Measurements from ENCODE around the gene SDR9C7.
"Not testable (repeated sequence)": the region's sequence is repeated elsewhere in the genome, so short reads cannot be mapped to it uniquely, and the experiment has no call there.

SDR9C7 gene

DNA sequence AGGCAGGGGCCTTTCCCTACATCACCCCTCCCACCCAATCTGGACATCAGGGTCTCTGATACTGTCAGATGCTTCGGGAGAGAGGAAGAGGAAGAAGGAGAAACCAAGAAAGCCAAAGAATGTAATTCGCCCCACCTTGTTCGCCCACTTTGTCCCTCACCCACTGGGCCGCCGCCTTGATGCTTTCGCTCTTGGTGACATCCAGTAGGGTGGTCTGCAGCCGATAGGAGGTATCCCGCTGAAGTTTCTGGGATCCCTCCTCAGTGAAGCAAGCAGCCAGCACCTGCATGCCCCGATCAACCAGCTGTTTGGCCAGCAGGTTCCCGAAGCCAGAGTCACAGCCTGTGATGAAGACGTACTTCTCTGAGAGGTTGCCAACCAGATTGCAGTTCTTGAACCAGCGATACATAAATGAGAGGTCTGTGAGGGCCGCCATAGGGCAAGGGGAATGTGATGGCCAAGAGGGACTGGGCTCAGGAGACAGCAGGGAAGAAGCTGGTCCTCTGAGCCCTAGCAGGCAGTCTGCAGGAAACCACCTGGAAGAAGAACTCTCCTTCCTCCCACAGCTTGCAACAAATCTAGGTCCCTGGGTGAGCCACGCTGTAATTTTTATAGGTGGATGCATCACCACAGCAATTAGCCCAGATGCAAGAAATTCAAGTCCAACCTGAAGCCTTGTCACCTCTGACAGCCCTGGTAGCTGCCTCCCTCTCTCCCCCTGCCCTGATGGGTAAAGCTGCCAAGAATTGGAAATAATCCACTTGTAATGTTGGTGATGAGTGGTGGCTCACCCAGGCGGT is at the start of gene SDR9C7:
SDR9C7 (minus strand) TSS at position 583 of the 800 bp plus-strand sequence; CDS start at position 436, 147 bp downstream.
- no peaks in the 10 kb centered on the region for H3K27me3 Mint-ChIP-seq (ENCODE audit: low read depth)
- H3K4me3 Mint-ChIP-seq = no peak within 1 kb of the TSS
- H3K36me3 Mint-ChIP-seq (ENCODE audit: low read depth) = no peaks in the 10 kb centered on the region
- no peak within 1 kb of the TSS for H3K27ac Mint-ChIP-seq
- no peaks in the 10 kb centered on the region for H3K9me3 Mint-ChIP-seq
- peaks cover 3% of the 10 kb centered on the region for H3K4me1 Mint-ChIP-seq (ENCODE audit: low read depth)

DNA sequence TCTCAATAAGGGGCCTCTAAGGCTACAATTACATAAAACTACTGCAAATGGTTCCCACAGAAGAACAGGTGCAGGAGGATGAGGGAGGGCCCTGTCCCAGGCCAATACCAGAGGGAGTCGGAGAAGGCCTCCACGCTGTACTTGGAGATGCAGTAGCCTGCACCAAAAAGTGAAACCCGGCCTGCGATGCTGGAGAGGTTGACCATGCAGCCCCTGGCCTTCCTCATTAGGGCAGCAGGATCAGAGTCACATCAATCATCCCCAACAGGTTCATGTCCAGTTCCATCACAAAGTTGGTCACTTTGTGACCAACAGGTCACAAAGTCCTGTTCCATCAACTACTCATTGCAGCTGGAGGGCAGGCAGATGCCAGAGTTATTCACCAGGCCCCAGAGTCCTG is 49.2 kb upstream of the SDR9C7 start:
- Mint-ChIP-seq H3K27me3 (ENCODE audit: low read depth) (peaks cover 5% of the 10 kb centered on the region), H3K9me3 (no peaks in the 10 kb centered on the region), H3K27ac (no peak overlapping the region)

DNA sequence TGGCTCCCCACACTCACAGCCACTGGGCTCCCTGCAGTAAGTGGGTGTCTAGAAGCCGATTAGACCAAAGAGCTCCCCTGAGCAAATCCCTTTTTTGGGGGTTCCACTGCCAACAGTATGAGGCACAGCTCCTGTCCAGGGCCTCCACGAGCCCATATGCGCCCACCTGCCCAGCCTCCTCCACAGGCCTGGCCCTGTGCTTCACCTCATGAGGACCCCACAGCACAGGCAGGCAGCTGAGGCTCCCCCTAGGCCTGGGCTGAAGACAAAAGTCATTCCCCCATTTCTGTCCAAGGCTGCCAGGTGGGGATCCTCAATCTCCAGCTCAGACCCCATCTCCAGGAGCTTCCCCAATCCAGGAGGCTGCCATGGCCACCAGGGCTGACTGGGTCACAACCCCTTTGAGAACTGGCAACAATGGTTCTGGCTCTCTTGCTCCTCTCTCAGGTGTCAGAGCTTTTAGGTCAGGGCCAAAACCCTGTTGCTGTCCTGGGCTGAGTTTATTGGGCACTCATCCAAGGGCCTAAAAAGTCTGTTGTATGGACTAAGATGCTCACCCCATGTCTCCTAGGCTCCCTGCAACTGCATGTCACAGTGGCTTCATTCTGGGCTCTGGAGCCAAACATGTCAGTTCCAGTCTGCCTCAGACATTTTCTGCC is 48.5 kb upstream of the SDR9C7 start:
- H3K9me3 Mint-ChIP-seq = not testable (repeated sequence)

More for the DNA sequence above, 49.2 kb upstream of the SDR9C7 start:
- Mint-ChIP-seq H3K36me3 (ENCODE audit: low read depth) (no peaks in the 10 kb centered on the region), H3K4me3 (no peak overlapping the region), H3K4me1 (ENCODE audit: low read depth) (peaks cover 6% of the 10 kb centered on the region)

DNA sequence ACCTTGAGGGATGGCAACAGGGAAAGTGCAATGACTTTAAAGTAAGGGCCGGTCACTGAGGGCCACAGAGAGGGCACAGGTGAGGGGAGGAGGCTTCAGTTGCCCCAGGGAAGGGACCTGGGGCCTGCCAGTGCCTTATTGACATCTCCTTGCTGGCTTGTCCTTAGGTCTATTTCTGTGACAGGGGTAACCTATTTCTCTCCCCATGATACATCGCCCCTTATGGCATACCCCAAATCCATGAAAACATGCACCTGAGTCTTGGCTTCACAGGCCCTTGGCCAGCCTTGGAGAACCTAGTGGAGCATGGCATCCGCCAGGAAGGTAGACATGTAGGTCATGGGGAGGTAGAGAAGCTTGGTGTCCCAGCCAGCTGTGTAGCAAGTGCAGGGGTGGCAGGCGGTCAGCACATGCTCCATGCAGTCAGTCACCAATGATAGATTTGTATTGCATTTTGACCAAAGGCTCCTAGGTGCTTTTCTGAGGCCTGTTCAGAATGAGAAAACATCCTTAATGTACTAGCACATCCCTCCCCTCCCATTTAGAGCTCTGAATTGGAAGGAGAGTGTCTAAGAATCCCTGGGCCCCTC is 46.8 kb upstream of the SDR9C7 start:
- Mint-ChIP-seq H3K4me3 (no peak overlapping the region), H3K36me3 (ENCODE audit: low read depth) (no peaks in the 10 kb centered on the region), H3K4me1 (ENCODE audit: low read depth) (no peaks in the 10 kb centered on the region), H3K27me3 (ENCODE audit: low read depth) (no peaks in the 10 kb centered on the region), H3K27ac (no peak overlapping the region), H3K9me3 (no peaks in the 10 kb centered on the region)

More for the DNA sequence above, 48.5 kb upstream of the SDR9C7 start:
- H3K27ac Mint-ChIP-seq; H3K4me1 Mint-ChIP-seq (ENCODE audit: low read depth); H3K27me3 Mint-ChIP-seq (ENCODE audit: low read depth); H3K36me3 Mint-ChIP-seq (ENCODE audit: low read depth); H3K4me3 Mint-ChIP-seq: not testable (repeated sequence)

DNA sequence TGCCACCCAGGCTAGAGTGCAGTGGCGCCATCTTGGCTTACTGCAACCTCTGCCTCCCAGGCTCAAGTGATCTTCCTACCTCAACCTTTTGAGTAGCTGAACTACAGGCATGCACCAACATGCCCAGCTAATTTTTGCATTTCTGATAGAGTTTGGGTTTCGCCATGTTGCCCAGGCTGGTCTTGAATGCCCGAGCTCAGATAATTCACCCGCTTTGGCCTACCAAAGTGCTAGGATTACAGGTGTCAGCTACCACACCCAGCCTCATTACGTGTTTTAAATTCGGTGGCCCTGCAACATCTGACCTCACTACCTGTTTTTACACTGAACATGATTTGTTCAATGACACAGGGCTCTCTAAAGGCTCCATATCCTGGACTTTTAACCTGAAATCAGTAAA is 46.1 kb upstream of the SDR9C7 start:
- Mint-ChIP-seq H3K4me3 (no peak overlapping the region), H3K4me1 (ENCODE audit: low read depth) (no peaks in the 10 kb centered on the region), H3K9me3 (no peaks in the 10 kb centered on the region), H3K27ac (no peak overlapping the region), H3K36me3 (ENCODE audit: low read depth) (no peaks in the 10 kb centered on the region), H3K27me3 (ENCODE audit: low read depth) (no peaks in the 10 kb centered on the region)

DNA sequence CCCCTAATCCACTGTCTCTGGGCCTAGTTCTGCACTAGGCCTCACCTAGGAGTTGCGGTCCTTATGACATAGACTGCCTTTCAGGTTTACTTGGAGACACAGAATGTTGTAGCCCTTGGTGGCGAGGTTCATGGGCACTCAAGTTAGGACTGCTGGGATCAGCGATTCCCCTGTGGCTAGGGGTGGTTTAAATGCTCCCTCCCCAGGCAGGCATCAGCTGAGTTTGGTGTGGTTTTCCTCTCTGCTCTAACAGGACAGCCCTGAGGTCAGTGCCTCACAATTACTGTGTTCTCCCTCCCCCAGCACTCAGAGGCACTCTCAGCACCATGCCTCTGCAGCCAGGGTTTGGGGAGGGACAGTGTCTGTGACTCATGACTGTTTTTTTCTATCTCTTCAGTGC is 45.4 kb upstream of the SDR9C7 start:
- no peaks in the 10 kb centered on the region for H3K9me3 Mint-ChIP-seq
- H3K4me3 Mint-ChIP-seq = no peak overlapping the region

DNA sequence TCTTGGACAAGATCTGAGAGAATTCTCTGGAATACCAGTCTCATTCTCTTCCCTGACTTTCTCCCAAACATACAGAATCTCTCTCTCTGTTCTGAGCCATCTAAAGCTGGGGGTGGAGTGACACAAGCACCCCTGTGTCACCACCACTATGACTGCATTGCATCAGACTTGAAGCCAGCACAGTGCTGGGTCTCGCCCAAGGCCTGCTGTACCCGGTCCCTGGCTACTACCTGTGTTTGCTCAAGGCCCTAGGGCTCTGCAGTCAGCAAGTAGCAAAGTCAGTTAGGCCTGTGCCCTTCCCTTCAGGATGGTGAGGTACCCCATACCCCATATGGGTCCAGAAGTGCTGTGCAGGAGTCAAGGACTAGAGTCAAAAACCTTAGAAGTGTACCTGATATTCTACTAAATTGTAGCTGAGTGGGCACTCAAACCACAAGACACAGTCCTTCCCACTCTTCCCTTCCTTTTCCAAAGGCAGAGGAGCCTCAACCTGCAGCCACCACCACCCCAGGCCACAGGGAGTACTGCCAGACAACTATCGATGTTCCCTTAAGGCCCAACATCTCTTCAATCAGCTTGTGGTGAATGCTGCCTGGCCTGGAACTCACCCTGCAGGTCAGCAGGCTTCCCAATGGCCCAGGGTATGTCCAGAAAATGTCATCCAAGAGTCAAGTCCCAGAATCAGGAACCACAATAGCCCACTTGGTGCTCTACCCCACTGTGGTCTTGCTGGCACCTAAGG is 44.4 kb upstream of the SDR9C7 start:
- no peaks in the 10 kb centered on the region for H3K4me1 Mint-ChIP-seq (ENCODE audit: low read depth)
- H3K9me3 Mint-ChIP-seq = no peaks in the 10 kb centered on the region
- H3K27ac Mint-ChIP-seq = no peak overlapping the region
- no peak overlapping the region for H3K4me3 Mint-ChIP-seq
- no peaks in the 10 kb centered on the region for H3K36me3 Mint-ChIP-seq (ENCODE audit: low read depth)
- H3K27me3 Mint-ChIP-seq (ENCODE audit: low read depth) = no peaks in the 10 kb centered on the region

More for the DNA sequence above, 45.4 kb upstream of the SDR9C7 start:
- H3K4me1 Mint-ChIP-seq (ENCODE audit: low read depth) = no peaks in the 10 kb centered on the region
- H3K27me3 Mint-ChIP-seq (ENCODE audit: low read depth) = no peaks in the 10 kb centered on the region
- H3K36me3 Mint-ChIP-seq (ENCODE audit: low read depth) = no peaks in the 10 kb centered on the region
- H3K27ac Mint-ChIP-seq = no peak overlapping the region

DNA sequence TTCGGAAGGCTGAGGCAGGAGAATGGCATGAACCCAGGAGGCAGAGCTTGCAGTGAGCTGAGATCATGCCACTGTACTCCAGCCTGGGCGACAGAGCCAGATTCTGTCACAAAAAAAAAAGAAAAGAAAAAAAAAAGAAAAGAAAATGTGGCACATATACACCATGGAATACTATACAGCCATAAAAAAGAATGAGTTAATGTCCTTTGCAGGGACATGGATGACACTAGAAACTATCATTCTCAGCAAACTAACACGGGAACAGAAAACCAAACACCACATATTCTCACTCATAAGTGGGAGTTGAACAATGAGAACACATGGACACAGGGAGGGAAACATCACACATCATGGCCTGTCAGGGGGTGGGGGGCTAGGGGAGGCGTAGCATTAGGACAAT is 43.2 kb upstream of the SDR9C7 start:
- H3K4me1 Mint-ChIP-seq (ENCODE audit: low read depth); H3K9me3 Mint-ChIP-seq; H3K4me3 Mint-ChIP-seq; H3K27ac Mint-ChIP-seq; H3K27me3 Mint-ChIP-seq (ENCODE audit: low read depth); H3K36me3 Mint-ChIP-seq (ENCODE audit: low read depth): not testable (repeated sequence)

DNA sequence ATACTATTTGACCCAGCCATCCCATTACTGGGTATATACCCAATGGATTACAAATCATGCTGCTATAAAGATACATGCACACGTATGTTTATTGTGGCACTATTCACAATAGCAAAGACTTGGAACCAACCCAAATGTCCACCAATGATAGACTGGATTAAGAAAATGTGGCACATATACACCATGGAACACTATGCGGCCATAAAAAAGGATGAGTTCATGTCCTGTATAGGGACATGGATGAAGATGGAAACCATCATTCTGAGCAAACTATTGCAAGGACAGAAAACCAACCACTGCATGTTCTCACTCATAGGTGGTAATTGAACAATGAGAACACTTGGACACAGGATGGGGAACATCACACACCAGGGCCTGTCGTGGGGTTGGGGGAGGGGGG is 40.0 kb upstream of the SDR9C7 start:
- H3K9me3 Mint-ChIP-seq; H3K36me3 Mint-ChIP-seq (ENCODE audit: low read depth); H3K4me3 Mint-ChIP-seq; H3K4me1 Mint-ChIP-seq (ENCODE audit: low read depth); H3K27ac Mint-ChIP-seq: not testable (repeated sequence)
- H3K27me3 Mint-ChIP-seq (ENCODE audit: low read depth) = peaks cover 12% of the 10 kb centered on the region

DNA sequence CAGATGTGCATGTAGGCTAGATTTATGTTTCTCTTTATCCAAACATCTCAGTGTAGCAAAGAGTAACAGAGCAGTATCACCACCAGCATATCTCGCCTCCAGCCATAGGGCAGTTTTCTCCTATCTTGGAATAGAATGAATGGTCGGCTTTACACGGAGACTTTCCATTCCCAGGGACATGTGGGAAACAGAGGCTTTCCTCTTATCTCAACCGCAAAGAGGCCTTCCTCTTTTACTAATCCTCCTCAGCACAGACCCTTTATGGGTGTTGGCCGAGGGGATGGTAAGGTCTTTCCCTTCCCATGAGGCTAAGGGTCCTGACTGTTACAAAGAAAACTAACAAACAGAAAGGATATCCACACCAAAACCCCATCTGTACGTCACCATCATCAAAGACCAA is 34.7 kb upstream of the SDR9C7 start:
- H3K9me3 Mint-ChIP-seq; H3K36me3 Mint-ChIP-seq (ENCODE audit: low read depth); H3K4me1 Mint-ChIP-seq (ENCODE audit: low read depth); H3K27ac Mint-ChIP-seq; H3K4me3 Mint-ChIP-seq: not testable (repeated sequence)
- H3K27me3 Mint-ChIP-seq (ENCODE audit: low read depth) = peaks cover 12% of the 10 kb centered on the region

DNA sequence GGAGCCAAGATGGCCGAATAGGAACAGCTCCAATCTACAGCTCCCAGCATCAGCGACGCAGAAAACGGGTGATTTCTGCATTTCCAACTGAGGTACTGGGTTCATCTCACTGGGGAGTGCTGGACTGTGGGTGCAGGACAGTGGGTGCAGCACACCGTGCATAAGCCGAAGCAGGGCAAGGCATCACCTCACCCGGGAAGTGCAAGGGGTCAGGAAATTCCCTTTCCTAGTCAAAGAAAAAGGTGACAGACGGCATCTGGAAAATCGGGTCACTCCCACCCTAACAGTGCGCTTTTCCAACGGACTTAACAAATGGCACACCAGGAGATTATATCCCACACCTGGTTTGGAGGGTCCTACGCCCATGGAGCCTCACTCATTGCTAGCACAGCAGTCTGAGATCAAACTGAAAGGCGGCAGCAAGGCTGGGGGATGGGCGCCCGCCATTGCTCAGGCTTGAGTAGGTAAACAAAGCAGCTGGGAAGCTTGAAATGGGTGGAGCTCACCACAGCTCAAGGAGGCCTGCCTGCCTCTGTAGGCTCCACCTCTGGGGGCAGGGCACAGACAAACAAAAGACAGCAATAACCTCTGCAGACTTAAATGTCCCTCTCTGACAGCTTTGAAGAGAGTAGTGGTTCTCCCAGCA is 31.9 kb upstream of the SDR9C7 start:
- H3K27me3 Mint-ChIP-seq (ENCODE audit: low read depth) = peaks cover 22% of the 10 kb centered on the region
- not testable (repeated sequence) for H3K4me1 Mint-ChIP-seq (ENCODE audit: low read depth); H3K9me3 Mint-ChIP-seq; H3K4me3 Mint-ChIP-seq; H3K36me3 Mint-ChIP-seq (ENCODE audit: low read depth); H3K27ac Mint-ChIP-seq

DNA sequence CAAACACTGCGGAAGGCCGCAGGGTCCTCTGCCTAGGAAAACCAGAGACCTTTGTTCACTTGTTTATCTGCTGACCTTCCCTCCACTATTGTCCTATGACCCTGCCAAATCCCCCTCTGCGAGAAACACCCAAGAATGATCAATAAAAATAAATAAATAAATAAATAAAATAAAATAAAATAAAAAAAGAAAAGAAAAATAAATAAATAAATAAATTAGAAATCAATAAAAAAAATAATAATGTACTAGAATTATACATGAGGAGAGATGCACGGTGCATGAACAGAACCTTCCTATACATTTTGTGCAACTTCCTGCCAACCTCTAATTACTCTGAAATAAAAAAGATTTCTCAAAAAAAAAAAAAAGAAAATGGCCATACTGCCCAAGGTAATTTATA is 30.9 kb upstream of the SDR9C7 start:
- peaks cover 21% of the 10 kb centered on the region for H3K27me3 Mint-ChIP-seq (ENCODE audit: low read depth)
- not testable (repeated sequence) for H3K9me3 Mint-ChIP-seq; H3K27ac Mint-ChIP-seq; H3K4me3 Mint-ChIP-seq; H3K4me1 Mint-ChIP-seq (ENCODE audit: low read depth); H3K36me3 Mint-ChIP-seq (ENCODE audit: low read depth)

DNA sequence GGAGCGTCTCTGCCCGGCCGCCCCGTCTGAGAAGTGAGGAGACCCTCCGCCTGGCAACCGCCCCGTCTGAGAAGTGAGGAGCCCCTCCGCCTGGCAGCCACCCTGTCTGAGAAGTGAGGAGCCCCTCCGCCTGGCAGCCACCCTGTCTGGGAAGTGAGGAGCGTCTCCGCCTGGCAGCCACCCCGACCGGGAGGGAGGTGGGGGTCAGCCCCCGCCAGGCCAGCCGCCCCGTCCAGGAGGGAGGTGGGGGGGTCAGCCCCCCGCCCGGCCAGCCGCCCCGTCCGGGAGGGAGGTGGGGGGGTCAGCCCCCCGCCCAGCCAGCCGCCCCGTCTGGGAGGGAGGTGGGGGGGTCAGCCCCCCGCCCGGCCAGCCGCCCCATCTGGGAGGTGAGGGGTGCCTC is 29.3 kb upstream of the SDR9C7 start:
- not testable (repeated sequence) for H3K9me3 Mint-ChIP-seq; H3K4me1 Mint-ChIP-seq (ENCODE audit: low read depth); H3K4me3 Mint-ChIP-seq; H3K27ac Mint-ChIP-seq; H3K36me3 Mint-ChIP-seq (ENCODE audit: low read depth)
- peaks cover 26% of the 10 kb centered on the region for H3K27me3 Mint-ChIP-seq (ENCODE audit: low read depth)

DNA sequence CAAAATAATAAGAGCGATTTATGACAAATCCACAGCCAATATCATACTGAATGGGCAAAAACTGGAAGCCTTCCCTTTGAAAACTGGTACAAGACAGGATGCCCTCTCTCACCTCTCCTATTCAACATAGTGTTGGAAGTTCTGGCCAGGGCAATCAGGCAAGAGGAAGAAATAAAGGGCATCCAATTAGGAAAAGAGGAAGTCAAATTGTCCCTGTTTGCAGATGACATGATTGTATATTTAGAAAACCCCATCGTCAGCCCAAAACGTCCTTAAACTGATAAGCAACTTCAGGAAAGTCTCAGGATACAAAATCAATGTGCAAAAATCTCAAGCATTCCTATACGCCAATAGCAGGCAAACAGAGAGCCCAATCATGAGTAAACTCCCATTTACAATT is 28.0 kb upstream of the SDR9C7 start:
- not testable (repeated sequence) for H3K4me3 Mint-ChIP-seq; H3K4me1 Mint-ChIP-seq (ENCODE audit: low read depth); H3K36me3 Mint-ChIP-seq (ENCODE audit: low read depth); H3K27ac Mint-ChIP-seq; H3K9me3 Mint-ChIP-seq
- H3K27me3 Mint-ChIP-seq (ENCODE audit: low read depth) = peaks cover 26% of the 10 kb centered on the region

Data from T-helper 1 cell treated with Interleukin-12 subunit alpha and Interleukin-12 subunit beta and Interleukin-4 antibody, amounts not matched to agents 30 μg/mL and 1 μg/mL, for 36 hours (primary cell).